ENCODE results near the gene PRICKLE4.

DNA sequence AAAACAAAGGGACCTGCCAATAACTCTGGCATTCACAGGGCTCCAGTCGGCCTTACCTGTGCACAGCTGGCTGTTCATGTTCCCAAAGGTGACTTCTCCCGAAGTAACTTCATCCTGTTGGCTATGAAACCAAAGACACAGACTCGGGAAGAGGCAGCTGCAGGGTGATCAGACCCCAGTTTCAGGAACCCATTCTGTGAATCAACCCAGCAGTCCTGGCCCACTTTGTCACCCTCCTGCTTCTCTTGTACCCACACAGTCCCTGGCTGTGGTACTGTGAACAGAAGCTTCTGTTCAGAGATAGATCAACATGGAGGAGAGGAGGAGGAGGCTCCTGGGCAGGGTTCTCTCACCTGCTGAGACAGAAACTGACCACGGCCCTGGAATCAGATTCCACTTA, 24.7 kb upstream of the PRICKLE4 start:
- TF ChIP-seq, protein P1, sequence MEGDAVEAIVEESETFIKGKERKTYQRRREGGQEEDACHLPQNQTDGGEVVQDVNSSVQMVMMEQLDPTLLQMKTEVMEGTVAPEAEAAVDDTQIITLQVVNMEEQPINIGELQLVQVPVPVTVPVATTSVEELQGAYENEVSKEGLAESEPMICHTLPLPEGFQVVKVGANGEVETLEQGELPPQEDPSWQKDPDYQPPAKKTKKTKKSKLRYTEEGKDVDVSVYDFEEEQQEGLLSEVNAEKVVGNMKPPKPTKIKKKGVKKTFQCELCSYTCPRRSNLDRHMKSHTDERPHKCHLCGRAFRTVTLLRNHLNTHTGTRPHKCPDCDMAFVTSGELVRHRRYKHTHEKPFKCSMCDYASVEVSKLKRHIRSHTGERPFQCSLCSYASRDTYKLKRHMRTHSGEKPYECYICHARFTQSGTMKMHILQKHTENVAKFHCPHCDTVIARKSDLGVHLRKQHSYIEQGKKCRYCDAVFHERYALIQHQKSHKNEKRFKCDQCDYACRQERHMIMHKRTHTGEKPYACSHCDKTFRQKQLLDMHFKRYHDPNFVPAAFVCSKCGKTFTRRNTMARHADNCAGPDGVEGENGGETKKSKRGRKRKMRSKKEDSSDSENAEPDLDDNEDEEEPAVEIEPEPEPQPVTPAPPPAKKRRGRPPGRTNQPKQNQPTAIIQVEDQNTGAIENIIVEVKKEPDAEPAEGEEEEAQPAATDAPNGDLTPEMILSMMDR (IDR thresholded peaks at IDR 0.05 in 8 of 11, conservative IDR thresholded peaks at IDR 0.05 in 3 of 11): no peak
- TF ChIP-seq POLR2A (IDR thresholded peaks at IDR 0.05): no peak
- no peak for TF ChIP-seq POLR2AphosphoS5 (IDR thresholded peaks at IDR 0.05)

Data from spleen (tissue), 7 donors.